Activated CD8-positive, alpha-beta memory T cell treated with anti-CD3 and anti-CD28 coated beads for 1 hour (primary cell): ENCODE measurements around the gene ZNF445.
A peak's percentile ranks its signal among the peaks of the same experiment; 100 is the strongest.
"Not testable (repeated sequence)": the region's sequence is repeated elsewhere in the genome, so short reads cannot be mapped to it uniquely, and the experiment has no call there.

Source experiments
- DNase-seq, 2 donors: peaks; one replicate each; pipeline ENCODE4 v3.0.0-alpha.2; 2020; ENCODE audit warnings: low read depth in 1 of 2; ENCODE audit errors: extremely low read depth in 1 of 2

ZNF445 gene

DNA sequence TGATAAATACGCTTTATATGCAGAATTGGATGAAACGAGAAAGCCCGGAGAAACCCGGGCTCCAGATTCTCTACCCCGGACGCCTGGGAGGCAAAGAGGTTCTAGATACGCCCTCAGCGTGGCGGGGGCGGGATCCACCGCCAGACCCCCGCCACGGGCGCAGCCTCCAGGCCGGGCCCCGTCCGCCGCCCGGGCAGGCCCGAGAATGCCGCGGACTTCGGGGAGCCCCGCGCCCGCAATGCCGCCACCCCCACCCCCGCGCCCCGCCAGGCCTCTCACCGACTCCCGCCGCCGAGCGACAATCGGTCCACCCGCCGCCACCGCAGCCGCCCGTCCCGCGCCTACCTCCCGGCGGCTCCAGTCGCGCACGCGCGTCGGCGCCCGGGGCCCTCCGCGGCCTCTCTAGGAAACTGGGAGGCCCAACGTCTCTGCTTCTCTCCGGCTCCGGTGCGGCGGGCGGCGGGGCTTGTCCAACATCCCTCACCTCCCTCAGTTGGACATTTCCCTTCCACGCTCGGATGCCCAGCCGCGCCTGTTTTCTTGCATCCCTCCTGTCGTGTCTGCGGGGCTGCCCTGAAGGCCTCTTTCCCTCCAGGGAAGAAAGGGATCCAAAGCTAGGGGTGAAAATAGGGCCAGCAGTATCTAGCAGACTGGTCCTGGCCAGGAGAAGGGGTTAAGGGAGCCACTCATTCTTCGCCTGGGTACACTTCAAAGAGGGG, at the start of gene ZNF445:
TSS of gene ZNF445 (minus strand) at position 359 of the 719 bp plus-strand sequence. CDS start 22,121 bp downstream, outside the sequence.
- DNase-seq = peak; percentile 23 to 63

DNA sequence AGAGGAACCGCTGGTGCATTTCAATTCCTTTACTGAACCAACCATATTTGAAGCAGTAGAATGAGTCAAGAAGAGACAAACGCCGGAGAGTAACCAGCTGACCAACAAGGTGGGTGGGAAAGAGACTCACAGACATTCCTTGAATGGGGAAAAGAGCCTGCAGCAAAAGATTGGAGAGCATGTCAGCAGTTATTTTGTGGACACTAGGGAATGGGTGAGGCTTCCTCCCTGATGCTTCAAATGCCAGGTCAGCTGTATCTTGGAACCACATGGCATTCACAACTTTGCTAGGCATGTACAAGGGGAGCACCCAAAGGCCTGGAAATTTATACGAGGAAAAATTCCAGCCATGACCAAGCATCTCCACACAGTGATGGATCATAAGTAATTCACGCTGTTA, 47.6 kb upstream of the ZNF445 start:
- DNase-seq = no peak

DNA sequence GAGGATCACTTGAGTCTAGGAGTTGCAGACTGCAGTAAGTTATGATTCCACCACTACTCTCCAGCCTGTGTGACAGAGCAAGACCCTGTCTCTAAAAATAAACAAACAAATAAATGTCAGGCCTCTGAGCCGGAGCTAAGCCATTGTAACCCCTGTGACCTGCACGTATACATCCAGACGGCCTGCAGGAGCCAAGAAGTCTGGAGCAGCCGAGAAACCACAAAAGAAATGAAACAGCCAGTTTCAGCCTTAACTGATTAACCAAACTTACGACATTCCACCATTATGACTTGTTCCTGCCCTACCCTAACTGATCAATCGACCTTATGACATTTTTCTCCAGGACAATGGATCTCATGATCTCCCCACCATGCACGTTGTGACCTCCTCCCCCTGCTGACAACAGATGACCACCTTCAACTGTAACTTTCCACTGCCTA, 45.0 kb upstream of the ZNF445 start:
- DNase-seq = no peak

DNA sequence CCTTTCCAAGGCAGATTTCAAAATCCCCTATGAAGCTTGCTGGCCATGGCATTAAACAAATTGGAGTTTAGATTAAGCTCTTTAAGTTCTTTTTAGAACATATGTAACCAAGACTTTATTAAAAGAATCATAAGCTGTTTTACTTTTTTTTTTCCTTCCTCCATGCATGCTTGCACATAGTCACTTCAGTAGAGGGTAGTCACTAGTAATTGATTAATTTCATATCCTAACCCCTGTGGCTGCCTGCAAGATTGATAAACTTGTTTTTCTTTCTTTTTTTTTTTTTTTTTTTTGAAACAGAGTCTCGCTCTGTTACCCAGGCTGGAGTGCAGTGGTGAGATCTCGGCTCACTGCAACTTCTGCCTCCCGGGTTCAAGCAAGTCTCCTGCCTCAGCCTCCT, 44.3 kb upstream of the ZNF445 start:
- DNase-seq = no peak

DNA sequence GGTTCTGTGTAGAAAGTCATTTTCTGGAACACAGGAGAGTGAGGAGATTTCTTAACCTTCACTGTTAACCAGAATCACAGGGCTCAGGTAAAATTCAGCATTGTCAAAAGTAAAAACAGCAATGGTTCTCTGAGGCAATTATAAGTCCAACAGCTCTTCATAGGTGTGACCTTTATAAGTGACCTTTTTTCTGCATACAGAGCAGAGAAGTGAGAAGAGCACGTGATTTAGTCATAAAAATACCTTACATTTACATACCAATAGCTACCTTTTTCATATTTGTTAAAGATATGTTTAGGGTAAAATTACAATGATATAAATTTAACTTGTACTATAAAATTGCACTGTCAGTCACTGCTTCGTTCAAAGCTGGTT, 41.3 kb upstream of the ZNF445 start:
- no peak for DNase-seq

GRCh38 chr3:44516230-44516629, 38.8 kb upstream of the ZNF445 start:
- no peak for DNase-seq

- DNase-seq = no peak
Measured at GRCh38 chr3:44513513-44513912, 36.0 kb upstream of the ZNF445 start.

DNA sequence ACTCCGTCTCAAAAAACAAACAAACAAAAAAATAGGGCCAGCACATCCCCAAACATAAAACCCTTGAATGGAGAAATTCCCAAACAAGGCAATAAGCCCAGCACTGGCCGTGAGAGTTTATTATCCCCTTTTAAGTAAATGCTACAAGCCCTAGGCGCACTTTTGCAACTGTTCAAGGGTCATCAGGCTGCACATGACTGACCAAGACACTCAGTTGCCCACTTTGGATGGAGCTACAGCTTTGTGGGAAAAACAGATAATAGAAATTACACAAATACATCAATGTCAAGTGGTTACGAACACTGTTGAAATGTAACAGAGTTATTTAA, 33.7 kb upstream of the ZNF445 start:
- DNase-seq = no peak

- DNase-seq = no peak
Measured at GRCh38 chr3:44510000-44510368, 32.5 kb upstream of the ZNF445 start.

DNA sequence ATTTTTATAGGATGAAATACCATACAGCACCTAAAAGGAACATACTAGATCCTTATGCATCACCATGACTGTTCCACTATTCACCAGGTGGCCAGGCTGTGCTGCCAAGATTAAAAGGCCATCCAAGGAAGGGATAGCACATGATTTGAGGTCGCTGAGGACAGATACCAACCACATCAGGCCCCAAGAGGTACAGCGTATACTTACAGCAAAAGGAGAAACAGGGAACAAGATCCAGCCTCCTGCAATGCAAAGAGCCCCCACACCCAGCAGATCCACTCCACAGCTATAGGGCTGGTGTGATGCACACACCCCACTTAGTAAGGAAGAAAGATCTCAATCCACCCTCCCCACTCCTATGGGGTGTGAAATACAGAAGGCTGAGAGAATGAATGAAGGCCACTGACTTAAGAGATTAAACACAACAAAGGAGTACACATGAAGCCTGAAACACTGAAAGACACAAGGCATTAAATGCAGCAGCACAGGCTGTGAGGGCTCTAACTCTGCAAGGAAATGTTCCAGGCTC, 32.0 kb upstream of the ZNF445 start:
- no peak for DNase-seq

GRCh38 chr3:44506961-44507360, 29.5 kb upstream of the ZNF445 start:
- DNase-seq = no peak

DNA sequence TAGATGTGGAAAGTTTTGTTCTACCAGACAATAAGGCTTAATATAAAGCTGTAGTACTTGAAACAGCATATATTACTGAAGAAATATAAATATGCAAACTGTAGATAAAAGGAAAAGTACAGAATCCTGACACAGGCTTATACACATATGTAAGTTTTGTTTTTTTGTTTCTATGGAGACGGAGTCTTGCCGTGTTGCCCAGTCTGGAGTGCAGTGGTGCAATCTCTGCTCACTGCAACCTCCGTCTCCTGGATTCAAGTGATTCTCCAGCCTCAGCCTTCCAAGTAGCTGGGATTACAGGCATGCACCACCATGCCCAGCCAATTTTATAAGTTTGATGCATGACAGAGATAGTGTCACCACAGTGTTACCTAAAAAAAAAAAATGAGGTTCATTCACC, 29.1 kb upstream of the ZNF445 start:
- no peak for DNase-seq

DNA sequence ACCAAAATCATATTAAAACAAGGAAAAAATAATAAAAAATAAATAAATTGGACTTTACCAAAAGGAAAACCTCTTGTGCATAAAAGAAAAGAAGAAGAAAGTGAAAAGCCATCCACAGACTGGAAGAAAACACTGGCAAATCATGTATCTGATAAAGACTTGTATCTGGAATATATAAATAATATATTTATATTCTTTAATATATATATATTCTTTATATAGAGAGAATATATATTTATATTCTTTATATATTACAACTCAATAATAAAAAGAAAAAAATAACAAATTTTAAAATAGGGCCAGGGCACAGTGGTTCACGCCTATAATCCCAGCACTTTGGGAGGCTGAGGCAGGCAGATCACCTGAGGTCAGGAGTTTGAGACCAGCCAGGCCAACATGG, 27.1 kb upstream of the ZNF445 start:
- no peak for DNase-seq

DNA sequence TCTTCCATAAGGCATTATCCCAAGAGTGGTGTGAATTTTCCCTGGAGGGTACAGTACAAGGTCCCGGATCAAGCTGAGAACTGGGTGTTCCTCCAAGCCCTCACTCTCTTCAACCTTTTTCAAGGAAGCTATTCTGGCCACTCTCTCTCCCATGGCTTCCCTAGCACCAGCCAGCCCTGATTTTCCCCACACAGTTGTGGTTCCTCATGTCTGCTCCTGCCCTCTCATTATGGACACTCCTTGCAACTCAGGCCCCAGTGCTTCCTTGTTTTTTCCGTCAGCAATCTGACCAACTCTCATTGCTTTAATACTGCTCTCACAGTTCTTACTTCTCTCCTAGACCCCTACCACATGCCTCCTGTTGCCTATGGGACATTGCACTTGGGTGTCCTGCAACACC, 25.7 kb upstream of the ZNF445 start:
- not testable (repeated sequence) for DNase-seq

- no peak for DNase-seq
Measured at GRCh38 chr3:44501971-44502370, 24.5 kb upstream of the ZNF445 start.

DNA sequence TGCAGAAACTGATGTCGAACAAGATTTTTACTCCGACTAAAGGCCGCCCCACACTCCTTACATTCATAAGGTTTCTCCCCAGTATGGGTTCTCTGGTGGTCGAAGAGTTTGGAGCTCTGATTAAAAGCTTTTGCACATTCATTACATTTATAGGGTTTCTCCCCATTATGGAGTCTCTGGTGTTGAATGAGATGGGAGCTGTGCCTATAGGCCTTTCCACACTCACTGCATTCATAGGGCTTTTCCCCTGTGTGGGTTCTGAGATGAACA, 22.4 kb upstream of the ZNF445 start:
- DNase-seq = not testable (repeated sequence)

DNA sequence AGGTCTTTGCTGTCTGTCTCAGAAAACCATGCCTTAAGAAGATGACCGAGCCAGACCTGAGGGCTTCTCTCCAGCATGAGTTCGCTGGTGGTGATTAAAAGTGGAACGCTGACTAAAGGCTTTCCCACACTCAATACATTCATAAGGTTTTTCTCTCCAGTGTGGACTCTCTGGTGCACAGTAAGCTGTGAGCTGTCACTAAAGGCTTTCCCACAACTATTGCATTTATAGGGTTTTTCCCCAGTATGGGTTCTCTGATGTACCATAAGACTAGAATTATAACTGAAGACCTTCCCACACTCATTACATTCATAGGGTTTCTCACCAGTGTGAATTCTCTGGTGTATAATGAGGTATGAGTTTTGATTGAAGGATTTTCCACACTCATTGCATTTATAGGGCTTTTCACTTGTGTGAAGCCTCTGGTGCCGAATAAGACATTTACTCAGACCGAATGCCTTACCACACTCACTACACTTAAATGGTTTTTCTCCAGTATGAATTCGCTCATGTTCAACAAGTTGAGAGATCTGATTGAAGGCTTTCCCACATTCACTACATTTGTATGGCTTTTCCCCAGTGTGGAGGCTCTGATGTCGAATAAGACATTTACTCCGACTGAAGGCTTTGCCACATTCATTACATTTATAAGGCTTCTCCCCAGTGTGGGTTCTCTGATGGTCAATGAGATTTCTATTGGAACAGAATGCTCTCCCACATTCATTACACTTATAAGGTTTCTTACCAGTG, 21.9 kb upstream of the ZNF445 start:
- no peak for DNase-seq

GRCh38 chr3:44495636-44496415, 18.4 kb upstream of the ZNF445 start:
- DNase-seq = no peak

GRCh38 chr3:44492496-44492895, 15.0 kb upstream of the ZNF445 start:
- no peak for DNase-seq

DNA sequence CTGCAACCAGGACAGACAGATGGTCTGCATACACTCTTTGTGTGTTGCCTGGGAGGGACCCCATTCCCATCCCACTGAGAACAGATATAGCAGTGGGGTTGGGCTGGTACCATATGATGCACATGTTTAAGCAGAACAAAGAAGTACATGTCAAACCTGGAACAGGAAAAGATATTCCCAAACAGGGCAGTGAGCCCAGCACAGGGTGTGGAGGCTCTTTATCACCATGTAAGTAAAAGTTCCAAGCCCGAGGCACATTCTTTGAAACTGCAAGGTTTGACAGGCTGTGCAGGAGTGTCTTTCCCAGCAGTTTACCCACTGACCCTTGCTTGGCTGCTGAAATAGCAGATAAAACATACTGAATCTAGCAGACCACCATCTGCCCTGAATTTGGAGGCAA, 5.3 kb upstream of the ZNF445 start:
- DNase-seq = no peak

DNA sequence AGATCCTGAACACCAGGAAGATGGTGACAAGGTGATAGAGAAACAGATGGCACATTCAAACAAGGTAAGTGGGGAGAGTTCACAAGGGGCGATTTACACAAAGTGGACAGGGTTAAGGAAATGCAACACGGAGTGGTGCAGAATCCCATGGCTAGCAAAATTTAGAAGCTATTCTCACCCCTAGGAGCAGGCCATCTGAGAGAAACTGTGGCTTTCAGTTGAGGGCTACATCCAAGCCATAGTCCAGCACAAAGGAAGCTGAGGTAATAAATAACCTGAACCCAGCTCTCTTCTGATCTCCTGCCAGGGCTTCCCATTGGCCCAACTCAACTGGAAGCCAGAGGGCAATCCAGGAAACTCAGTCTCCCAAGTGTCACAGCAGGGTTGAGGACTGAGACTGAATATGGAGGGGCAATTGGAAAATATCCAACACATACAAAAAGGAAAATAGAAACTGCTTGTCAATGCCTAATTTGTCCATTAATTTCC, 1.2 kb upstream of the ZNF445 start:
- no peak for DNase-seq

DNA sequence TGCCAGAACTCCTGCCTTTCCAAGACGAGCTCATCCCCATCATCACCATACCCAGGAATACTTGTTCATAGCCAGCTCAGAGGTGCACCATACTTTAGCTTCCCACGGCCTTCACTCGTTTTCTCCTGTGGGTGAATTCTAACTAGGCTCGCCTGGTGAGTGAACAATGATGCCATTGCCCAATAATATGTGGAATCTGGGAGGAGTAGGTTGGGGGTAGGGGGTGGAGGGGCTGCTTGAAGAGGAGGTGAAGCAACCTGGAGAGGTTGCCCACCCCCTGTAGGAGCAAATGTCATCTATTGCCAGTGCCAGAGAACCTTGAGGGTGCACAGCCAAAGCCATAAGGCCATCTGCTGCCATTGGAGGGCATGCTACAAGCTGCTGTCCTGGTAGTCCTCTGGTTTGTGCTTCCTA, 592 bp upstream of the ZNF445 start:
- DNase-seq = no peak
